Measurements from ENCODE around the gene IFI27L1.

Gene IFI27L1

DNA sequence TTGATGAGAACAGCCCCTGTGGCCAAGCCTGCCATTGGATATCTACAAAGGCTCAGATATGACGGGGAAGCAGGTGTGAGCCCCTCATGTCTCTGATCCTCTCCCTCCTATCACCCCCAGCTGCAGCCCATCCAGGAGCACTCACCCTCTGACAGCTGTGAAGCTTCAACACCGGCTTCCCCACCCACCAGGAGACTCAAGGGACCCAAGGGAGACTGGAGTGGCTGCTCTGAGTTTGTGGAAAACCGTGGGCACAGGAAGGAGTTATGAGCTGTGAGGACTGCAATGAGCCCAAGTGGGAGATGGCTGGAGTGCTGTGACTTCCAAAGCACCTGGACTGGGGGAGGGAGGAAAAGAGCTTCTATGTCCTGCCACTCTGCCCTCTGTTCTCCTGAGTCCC, 40.4 kb downstream of the IFI27L1 start:
- TF ChIP-seq, protein P1, sequence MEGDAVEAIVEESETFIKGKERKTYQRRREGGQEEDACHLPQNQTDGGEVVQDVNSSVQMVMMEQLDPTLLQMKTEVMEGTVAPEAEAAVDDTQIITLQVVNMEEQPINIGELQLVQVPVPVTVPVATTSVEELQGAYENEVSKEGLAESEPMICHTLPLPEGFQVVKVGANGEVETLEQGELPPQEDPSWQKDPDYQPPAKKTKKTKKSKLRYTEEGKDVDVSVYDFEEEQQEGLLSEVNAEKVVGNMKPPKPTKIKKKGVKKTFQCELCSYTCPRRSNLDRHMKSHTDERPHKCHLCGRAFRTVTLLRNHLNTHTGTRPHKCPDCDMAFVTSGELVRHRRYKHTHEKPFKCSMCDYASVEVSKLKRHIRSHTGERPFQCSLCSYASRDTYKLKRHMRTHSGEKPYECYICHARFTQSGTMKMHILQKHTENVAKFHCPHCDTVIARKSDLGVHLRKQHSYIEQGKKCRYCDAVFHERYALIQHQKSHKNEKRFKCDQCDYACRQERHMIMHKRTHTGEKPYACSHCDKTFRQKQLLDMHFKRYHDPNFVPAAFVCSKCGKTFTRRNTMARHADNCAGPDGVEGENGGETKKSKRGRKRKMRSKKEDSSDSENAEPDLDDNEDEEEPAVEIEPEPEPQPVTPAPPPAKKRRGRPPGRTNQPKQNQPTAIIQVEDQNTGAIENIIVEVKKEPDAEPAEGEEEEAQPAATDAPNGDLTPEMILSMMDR (IDR thresholded peaks at IDR 0.05; ENCODE audit: extremely low read depth, missing control alignments) = no peak
- DNase-seq (ENCODE audit: low spot score) = no peak

DNA sequence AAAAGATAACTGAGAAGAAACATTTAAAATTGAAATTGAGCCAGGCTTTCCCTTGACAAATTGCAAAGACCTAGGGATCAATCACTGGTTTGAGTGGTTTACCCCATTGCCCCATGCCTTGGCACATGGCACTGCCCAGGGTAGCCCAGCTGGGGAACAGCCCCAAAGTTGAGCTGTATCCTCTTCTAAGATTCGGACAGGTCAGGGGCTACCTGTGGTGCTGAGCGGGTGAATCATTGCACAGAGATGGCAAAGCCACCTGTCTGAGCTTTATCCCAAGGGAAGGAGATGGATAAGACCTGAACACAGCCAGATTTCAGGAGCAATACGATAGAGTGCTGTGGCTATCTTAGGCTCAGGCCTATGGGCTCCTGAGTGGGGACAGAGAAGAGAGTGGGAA, 41.3 kb downstream of the IFI27L1 start:
- no peak for DNase-seq (ENCODE audit: low spot score)
- TF ChIP-seq, protein P1 (IDR thresholded peaks at IDR 0.05; ENCODE audit: extremely low read depth, missing control alignments) = no peak

DNA sequence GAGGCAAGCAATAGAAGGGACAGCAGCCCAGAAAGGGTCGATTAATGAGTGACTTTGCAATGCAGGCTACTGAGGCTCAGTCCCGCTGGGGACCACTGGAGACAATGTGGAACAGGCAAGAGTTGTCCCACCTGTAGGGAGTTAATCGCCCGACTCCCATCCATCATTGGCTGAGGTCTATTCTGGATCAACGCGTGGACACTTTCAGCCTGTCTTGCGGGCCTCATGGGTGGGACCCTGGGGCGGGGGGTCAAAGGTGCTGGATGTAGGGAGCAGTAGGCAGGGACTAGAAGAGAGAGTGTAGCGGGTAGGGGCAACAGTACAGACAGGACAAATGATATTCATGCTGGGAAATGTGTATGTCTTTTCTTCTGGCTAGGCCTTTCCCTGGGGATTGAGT, 42.2 kb downstream of the IFI27L1 start:
- TF ChIP-seq, protein P1 (IDR thresholded peaks at IDR 0.05; ENCODE audit: extremely low read depth, missing control alignments) = no peak
- no peak for DNase-seq (ENCODE audit: low spot score)

DNA sequence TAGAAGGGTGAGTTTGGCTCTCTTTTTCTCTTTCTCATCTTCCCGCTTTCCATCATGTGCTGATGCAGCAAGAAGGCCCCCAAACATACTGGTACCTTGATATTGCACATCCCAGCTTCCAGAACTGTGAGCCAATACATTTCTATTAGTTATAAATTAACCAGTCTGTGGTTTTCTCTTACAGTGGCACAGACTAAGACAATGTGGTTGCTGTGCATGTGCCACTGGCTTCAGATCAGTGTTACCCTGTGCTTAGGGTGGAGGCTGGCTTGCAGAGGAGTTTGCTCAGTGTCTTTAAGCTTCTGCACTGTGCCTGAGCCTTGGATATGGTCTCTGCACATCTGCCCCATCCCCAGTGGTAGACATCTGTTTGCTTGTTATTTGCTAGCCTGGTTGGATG, 42.8 kb downstream of the IFI27L1 start:
- TF ChIP-seq, protein P1 (IDR thresholded peaks at IDR 0.05; ENCODE audit: extremely low read depth, missing control alignments) = no peak
- no peak for DNase-seq (ENCODE audit: low spot score)

DNA sequence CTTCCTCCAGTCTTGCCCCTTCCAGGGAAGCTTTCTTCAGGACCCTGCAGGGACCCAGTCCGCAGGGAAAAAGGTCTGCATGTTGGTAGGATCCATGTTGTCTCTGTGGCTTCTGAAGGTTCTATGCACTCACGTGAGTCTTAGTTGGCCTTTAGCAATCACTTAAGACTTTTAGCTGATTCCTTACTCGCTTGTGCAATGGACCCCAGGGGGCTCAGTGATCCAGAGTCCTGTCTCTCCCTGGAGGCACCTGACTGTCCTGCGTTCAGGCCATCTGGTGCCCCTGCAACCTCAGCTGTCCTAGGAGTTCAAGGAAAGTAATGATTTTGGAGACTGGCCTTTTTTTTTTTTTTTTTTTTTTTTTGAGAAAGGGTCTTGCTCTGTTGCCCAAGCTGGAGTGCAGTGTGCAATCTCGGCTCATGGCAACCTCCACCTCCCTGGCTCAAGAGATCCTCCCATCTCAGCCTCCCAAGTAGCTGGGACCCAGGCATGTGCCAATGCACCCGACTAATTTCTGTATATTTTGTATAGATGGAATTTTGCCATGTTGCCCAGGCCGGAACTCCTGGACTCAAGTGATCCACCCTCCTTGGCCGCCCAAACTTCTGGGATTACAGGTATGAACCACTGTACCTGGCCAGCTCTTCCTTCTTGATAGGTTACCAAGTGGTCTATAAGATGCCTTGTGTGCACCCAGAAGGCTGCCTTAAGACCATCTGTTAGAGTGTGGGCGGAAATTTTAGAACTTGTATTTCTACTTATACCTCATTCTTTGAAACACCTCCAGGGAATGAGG, 43.7 kb downstream of the IFI27L1 start:
- TF ChIP-seq, protein P1 (IDR thresholded peaks at IDR 0.05; ENCODE audit: extremely low read depth, missing control alignments) = no peak
- no peak for DNase-seq (ENCODE audit: low spot score)

DNA sequence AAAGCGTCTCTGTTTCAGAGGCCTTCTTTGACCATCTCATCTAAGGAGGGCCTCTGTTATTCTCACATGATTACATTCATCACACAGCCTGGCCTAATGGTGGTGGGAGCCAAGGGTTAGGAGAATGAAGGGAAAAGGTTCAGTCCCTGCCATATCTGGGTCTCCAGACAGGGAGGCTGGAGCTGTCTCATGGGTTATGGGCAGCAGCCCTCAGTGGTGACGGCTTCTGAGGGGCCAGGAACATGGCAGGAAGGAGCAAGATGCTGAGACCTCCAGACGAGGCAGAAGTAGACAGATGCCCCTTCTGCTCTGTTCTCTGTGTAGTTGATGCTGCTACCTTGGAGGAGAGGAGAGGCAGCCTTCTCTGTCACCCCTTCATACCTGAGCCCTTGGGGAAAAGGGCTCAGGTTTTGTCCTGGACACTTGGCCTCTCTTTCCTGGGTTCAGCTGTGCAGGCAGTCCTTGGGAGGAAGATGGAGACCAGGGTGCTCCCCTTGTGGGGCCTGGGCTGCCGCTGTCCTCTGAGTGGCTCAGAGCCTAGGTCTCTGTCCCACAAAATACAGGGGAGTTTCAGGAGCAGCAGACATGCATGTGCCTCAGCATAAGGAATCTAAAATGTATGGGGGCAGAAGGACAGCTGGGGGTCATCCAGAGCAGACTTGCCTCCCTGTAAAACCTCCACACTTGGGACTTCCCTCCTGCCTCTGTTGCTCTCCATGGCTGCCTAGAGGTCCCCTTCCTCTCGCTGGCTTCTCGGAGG, 44.7 kb downstream of the IFI27L1 start:
- TF ChIP-seq, protein P1 (IDR thresholded peaks at IDR 0.05; ENCODE audit: extremely low read depth, missing control alignments) = no peak
- no peak for DNase-seq (ENCODE audit: low spot score)

DNA sequence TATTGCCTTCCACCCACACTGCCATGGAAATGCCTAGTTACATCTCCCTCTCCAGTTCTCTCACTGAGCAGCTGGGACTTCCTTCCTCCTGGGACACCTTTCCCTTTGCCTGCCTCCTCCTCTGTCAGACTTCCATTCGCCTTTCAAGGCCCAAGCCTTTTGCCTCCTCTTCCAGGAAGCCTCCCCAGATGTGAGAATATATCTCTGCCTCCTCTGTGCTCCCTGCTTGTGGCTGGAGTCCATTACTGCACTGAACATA, 45.2 kb downstream of the IFI27L1 start:
- TF ChIP-seq, protein P1 (IDR thresholded peaks at IDR 0.05; ENCODE audit: extremely low read depth, missing control alignments) = no peak
- no peak for DNase-seq (ENCODE audit: low spot score)
